Thoracic aorta (tissue), 2 donors: ENCODE data around the gene PDE4D. TPM values are rescaled to one million over a fixed set of nuclear protein-coding genes. Genes with fewer than 3 reads are reported as not detected.

Experiments used
- ATAC-seq: fragments of 150-250 bp; one replicate; pipeline ENCODE4 v1.8.0; 2017; ENCODE audit warnings: low read depth; ENCODE audit not compliant: insufficient number of reproducible peaks, low FRiP score
- DNase-seq: peaks from one replicate; pipeline ENCODE4 v3.0.0-alpha.2; 2020; ENCODE audit warnings: low spot score
- H3K27ac ChIP-seq, 2 donors: fragments of 200-600 bp; sonication (generic); 1 replicate in 1 of 2; 2 replicates in 1 of 2; pipeline ENCODE4 v1.5.1; 2016; ENCODE audit warnings: mild to moderate bottlenecking in 2 of 2, moderate library complexity in 2 of 2
- H3K27me3 ChIP-seq: fragments of 200-600 bp; sonication (generic); replicated peaks from 2 replicates; pipeline ENCODE4 v1.6.0; 2016; ENCODE audit warnings: mild to moderate bottlenecking; ENCODE audit not compliant: insufficient read depth
- H3K36me3 ChIP-seq: fragments of 200-600 bp; sonication (generic); one replicate; pipeline ENCODE4 v1.5.1; 2016
- H3K4me1 ChIP-seq, 2 donors: fragments of 200-600 bp; sonication (generic); 1 replicate in 1 of 2; 2 replicates in 1 of 2; pipeline versions ENCODE4 v1.5.1 to v1.6.0; 2016; ENCODE audit warnings: low read depth in 2 of 2, mild to moderate bottlenecking in 1 of 2; ENCODE audit not compliant: control insufficient read depth in 1 of 2
- H3K4me3 ChIP-seq: fragments of 200-600 bp; sonication (generic); 2 replicates; pipeline ENCODE4 v1.5.1; 2016; ENCODE audit warnings: mild to moderate bottlenecking
- H3K9me3 ChIP-seq: fragments of 200-600 bp; sonication (generic); 2 replicates; pipeline ENCODE4 v1.5.1; 2016
- CTCF ChIP-seq: fragments of 200-600 bp; sonication (generic); IDR thresholded peaks from one replicate; pipeline ENCODE4 v1.5.1; 2019; ENCODE audit warnings: antibody characterized with exemption
- total RNA-seq, 2 donors: library from RNA; depleted of rRNA; stranded (reverse); fragments of >200 nt; gene quantifications; one replicate each; pipeline versions ENCODE4 v1.1.0 to v1.2.3, GENCODE V29; 2016

Gene PDE4D
- total RNA-seq, 2 donors from 2014 or later, result 34.0 to 85.8 TPM

- ATAC-seq (no peak), DNase-seq (no peak)
- no peaks in the 10 kb centered on the region for H3K4me1 ChIP-seq
- no peaks in the 10 kb centered on the region for H3K36me3 ChIP-seq
- TF ChIP-seq CTCF, result no peak
- no peaks in the 10 kb centered on the region for H3K9me3 ChIP-seq
- H3K27me3 ChIP-seq, result no peaks in the 10 kb centered on the region
- H3K4me3 ChIP-seq, result no peak overlapping the region
- H3K27ac ChIP-seq, result no peak overlapping the region
These were observed 676.7 kb downstream of the PDE4D start for GRCh38 chr5:59216841-59217240.

- DNase-seq (no peak), ATAC-seq (no peak)
- Histone ChIP-seq H3K36me3 (no peaks in the 10 kb centered on the region), H3K9me3 (no peaks in the 10 kb centered on the region), H3K4me3 (no peak overlapping the region), H3K27ac (no peak overlapping the region), H3K27me3 (no peaks in the 10 kb centered on the region), H3K4me1 (peaks cover 2 to 8% of the 10 kb centered on the region in 2 donors)
- TF ChIP-seq CTCF, result no peak
These were observed 680.9 kb downstream of the PDE4D start for GRCh38 chr5:59212596-59212995.

GRCh38 chr5:59209758-59210359 lies 683.7 kb downstream of the PDE4D start:
- DNase-seq (no peak), ATAC-seq (no peak)
- no peak overlapping the region for H3K4me3 ChIP-seq
- peaks cover 6 to 26% of the 10 kb centered on the region in 2 donors for H3K4me1 ChIP-seq
- no peaks in the 10 kb centered on the region for H3K36me3 ChIP-seq
- no peak for TF ChIP-seq CTCF
- no peaks in the 10 kb centered on the region for H3K27me3 ChIP-seq
- no peak overlapping the region for H3K27ac ChIP-seq
- H3K9me3 ChIP-seq, result no peaks in the 10 kb centered on the region

GRCh38 chr5:59208474-59208873 lies 685.1 kb downstream of the PDE4D start:
- Histone ChIP-seq H3K4me3 (no peak overlapping the region), H3K9me3 (no peaks in the 10 kb centered on the region), H3K27me3 (no peaks in the 10 kb centered on the region), H3K27ac (no peak overlapping the region), H3K36me3 (no peaks in the 10 kb centered on the region), H3K4me1 (peaks cover 6 to 26% of the 10 kb centered on the region in 2 donors)
- ATAC-seq (no peak), DNase-seq (no peak)
- TF ChIP-seq CTCF, result no peak

GRCh38 chr5:59207401-59207800 lies 686.1 kb downstream of the PDE4D start:
- Histone ChIP-seq H3K27me3 (no peaks in the 10 kb centered on the region), H3K4me1 (peaks cover 6 to 26% of the 10 kb centered on the region in 2 donors), H3K27ac (no peak overlapping the region), H3K9me3 (no peaks in the 10 kb centered on the region), H3K36me3 (no peaks in the 10 kb centered on the region), H3K4me3 (no peak overlapping the region)
- ATAC-seq, result no peak
- DNase-seq, result no peak
- no peak for TF ChIP-seq CTCF
